Small intestine (tissue), 7 donors: ENCODE data around the gene IVNS1ABP. TPM values are rescaled to one million over a fixed set of nuclear protein-coding genes. Genes with fewer than 3 reads are reported as not detected.
"Not testable (repeated sequence)": the region's sequence is repeated elsewhere in the genome, so short reads cannot be mapped to it uniquely, and the experiment has no call there.

Experiments used
- DNase-seq, 2 donors: peaks; one replicate each; pipeline versions ENCODE4 v3.0.0 to v3.0.0-alpha.2; 2013
- FAIRE-seq: peaks from 2 replicates; lab custom pipeline; 2012; peaks lifted over from hg19 to GRCh38; lab: Jason Lieb, UNC
- H3K27ac ChIP-seq, 3 donors: one replicate each; pipeline ENCODE4 v1.5.1; 2013; ENCODE audit warnings: low read length in 2 of 3, mild to moderate bottlenecking in 2 of 3, control low read depth in 1 of 3, inconsistent platforms in 1 of 3, low read depth in 1 of 3, moderate library complexity in 1 of 3
- H3K27me3 ChIP-seq, 3 donors: one replicate each; pipeline ENCODE4 v1.6.1; 2013; ENCODE audit warnings: low read length in 3 of 3, inconsistent platforms in 1 of 3; ENCODE audit not compliant: control insufficient read depth in 3 of 3, insufficient read depth in 3 of 3
- H3K36me3 ChIP-seq, 3 donors: one replicate each; pipeline ENCODE4 v1.6.1; 2013; ENCODE audit warnings: low read length in 3 of 3, inconsistent platforms in 1 of 3, low read depth in 1 of 3, mild to moderate bottlenecking in 1 of 3, moderate library complexity in 1 of 3; ENCODE audit not compliant: control insufficient read depth in 3 of 3, insufficient read depth in 2 of 3
- H3K4me1 ChIP-seq, 3 donors: one replicate each; pipeline ENCODE4 v1.6.1; 2013; ENCODE audit warnings: low read length in 2 of 3, inconsistent platforms in 1 of 3, low read depth in 1 of 3, mild to moderate bottlenecking in 1 of 3, moderate library complexity in 1 of 3; ENCODE audit not compliant: control insufficient read depth in 3 of 3, insufficient read depth in 2 of 3
- H3K4me3 ChIP-seq, 3 donors: one replicate each; pipeline ENCODE4 v1.5.1; 2013; ENCODE audit warnings: low read length in 3 of 3, control low read depth in 1 of 3, inconsistent platforms in 1 of 3, low read depth in 1 of 3, mild to moderate bottlenecking in 1 of 3, moderate library complexity in 1 of 3
- H3K9me3 ChIP-seq, 2 donors: one replicate each; pipeline ENCODE4 v1.6.1; 2013; ENCODE audit warnings: low read depth in 1 of 2, low read length in 1 of 2; ENCODE audit not compliant: control insufficient read depth in 2 of 2, insufficient read depth in 1 of 2
- WGBS, 3 donors: extraction: QIAGEN DNeasy Blood & Tissue Kit; methylation state at CpG; one replicate each; pipeline ENCODE4 v1.1.7; 2013; 5-methylcytosine and 5-hydroxymethylcytosine counted together
- polyA plus RNA-seq, 4 donors: library from polyadenylated mRNA; stranded (reverse) in 3 of 4; unstranded in 1 of 4; fragments of 200-250 nt in 3 of 4; fragments of 120-200 nt in 1 of 4; gene quantifications; one replicate each; pipeline versions ENCODE4 v1.2.1 to v1.2.3, GENCODE V29; 2013
- donor health status: healthy with polysubstance abuse.
- donor health status: control.
- donor health status: control.
- donor health status: Bipolar disorder and iron deficiency.
- donor health status: healthy.

IVNS1ABP gene
- polyA plus RNA-seq, 4 donors, result 39.2 to 199 (median 56.4) TPM

DNA sequence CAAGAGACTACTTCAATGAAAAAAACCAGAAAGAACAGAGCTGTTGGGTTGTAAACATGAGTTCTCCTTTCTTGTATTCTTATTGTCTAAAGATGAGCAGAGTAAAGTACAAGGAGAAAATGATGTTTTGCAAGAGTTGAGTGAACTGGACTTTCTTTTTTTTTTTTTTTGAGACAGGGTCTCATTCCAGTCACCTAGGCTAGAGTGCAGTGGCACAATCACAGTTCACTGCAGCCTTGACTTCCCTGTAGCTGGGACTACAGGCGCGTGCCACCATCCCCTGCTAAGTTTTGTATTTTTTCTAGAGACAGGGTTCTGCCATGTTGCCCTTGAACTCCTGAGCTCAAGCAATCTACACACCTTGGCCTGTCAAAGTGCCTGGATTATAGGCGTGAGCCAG lies 7.1 kb upstream of the IVNS1ABP start:
- Histone ChIP-seq H3K4me1 (no peaks in the 10 kb centered on the region), H3K27me3 (no peaks in the 10 kb centered on the region), H3K27ac (no peak overlapping the region), H3K9me3 (no peaks in the 10 kb centered on the region), H3K36me3 (no peaks in the 10 kb centered on the region), H3K4me3 (no peak overlapping the region)
- DNase-seq (no peak), FAIRE-seq (no peak)
- WGBS, 3 donors, result 93 to 97% (median 95%) methylated on average over 3 of the region's 3 CpGs

DNA sequence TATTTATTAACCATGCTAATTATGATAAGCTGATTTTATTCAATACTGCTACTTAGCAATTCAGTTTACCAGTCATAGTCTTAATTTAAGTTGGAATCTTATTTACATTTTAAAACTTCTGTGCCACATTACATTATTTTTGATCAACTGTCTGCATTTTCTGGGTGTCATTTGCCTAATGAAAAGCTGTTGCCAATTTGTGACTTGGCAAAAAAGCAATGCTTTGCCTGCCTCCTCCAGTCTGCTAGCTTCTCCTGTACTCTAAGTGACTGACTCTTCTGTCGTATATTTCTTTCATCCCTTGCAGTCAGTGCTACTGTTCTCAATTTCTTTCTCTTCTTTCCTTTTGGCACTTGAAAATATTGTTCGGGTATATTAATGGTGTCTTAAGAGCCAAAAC lies 5.6 kb upstream of the IVNS1ABP start:
- Histone ChIP-seq H3K27me3 (no peaks in the 10 kb centered on the region), H3K9me3 (no peaks in the 10 kb centered on the region), H3K27ac (no peak overlapping the region), H3K36me3 (no peaks in the 10 kb centered on the region), H3K4me3 (no peak overlapping the region), H3K4me1 (peaks cover 0 to 10% (median 5%) of the 10 kb centered on the region in 3 donors)
- FAIRE-seq (no peak), DNase-seq (no peak)
- WGBS, 3 donors, result 76 to 84% (median 78%) methylated on average over 2 of the region's 2 CpGs

DNA sequence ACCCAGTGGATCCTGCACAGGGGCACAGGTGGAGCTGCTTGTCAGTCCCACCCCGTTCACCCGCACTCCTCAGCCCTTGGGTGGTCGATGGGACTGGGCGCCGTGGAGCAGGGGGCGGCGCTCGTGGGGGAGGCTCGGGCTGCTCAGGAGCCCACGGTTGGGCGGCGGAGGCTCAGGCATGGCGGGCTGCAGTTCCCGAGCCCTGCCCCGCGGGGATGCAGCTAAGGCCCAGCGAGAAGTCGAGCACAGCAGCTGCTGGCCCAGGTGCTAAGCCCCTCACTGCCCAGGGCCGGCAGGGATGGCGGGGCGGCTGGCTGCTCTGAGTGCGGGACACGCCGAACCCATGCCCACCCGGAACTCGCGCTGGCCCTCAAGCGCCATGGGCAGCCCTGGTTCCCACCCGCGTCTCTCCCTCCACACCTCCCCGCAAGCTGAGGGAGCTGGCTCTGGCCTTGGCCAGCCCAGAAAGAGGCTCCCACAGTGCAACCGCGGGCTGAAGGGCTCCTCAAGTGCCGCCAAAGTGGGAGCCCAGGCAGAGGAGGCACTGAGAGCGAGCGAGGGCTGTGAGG lies 4.7 kb upstream of the IVNS1ABP start:
- not testable (repeated sequence) for H3K9me3 ChIP-seq, FAIRE-seq, H3K27ac ChIP-seq, H3K36me3 ChIP-seq, DNase-seq, H3K27me3 ChIP-seq, H3K4me3 ChIP-seq
- WGBS, 3 donors, result 97 to 99% (median 99%) methylated on average over 29 to 36 of the region's 36 CpGs
- peaks cover 0 to 13% (median 5%) of the 10 kb centered on the region in 3 donors for H3K4me1 ChIP-seq

DNA sequence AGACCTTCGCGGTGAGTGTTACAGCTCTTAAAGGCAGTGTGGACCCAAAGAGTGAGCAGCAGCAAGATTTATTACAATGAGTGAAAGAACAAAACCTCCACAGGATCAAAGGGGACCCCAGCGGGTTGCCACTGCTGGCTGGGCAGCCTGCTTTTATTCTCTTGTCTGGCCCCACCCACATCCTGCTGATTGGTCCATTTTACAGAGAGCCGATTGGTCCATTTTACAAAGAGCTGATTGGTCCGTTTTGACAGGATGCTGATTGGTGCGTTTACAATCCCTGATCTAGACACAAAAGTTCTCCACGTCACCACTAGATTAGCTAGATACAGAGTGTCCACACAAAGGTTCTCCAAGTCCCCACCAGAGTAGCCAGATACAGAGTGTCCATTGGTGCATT lies 4.1 kb upstream of the IVNS1ABP start:
- H3K36me3 ChIP-seq, H3K9me3 ChIP-seq, DNase-seq, H3K4me3 ChIP-seq, H3K27me3 ChIP-seq, H3K27ac ChIP-seq, FAIRE-seq: not testable (repeated sequence)
- H3K4me1 ChIP-seq, result peaks cover 0 to 13% (median 5%) of the 10 kb centered on the region in 3 donors
- WGBS, 3 donors, result 96 to 98% (median 97%) methylated on average over 7 of the region's 7 CpGs

DNA sequence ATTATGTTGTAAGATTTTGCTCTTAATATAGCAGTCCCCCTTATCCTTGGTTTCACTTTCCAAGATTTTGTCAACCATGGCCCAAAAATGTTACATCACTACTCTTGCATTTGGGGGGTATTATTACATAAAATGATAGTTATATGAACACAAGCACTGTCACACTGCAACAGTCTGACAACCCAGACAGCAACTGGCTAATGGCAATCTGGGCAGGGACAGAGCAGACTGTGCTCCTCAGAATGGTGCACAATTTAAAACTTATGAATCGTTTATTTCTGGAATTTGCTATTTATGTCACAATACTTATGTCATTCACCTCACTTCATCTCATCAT lies 2.1 kb upstream of the IVNS1ABP start:
- FAIRE-seq, result no peak
- H3K4me1 ChIP-seq, result peaks cover 0 to 13% (median 7%) of the 10 kb centered on the region in 3 donors
- 68 to 81% (median 73%) methylated on average over 1 of the region's 1 CpG for WGBS, 3 donors

DNA sequence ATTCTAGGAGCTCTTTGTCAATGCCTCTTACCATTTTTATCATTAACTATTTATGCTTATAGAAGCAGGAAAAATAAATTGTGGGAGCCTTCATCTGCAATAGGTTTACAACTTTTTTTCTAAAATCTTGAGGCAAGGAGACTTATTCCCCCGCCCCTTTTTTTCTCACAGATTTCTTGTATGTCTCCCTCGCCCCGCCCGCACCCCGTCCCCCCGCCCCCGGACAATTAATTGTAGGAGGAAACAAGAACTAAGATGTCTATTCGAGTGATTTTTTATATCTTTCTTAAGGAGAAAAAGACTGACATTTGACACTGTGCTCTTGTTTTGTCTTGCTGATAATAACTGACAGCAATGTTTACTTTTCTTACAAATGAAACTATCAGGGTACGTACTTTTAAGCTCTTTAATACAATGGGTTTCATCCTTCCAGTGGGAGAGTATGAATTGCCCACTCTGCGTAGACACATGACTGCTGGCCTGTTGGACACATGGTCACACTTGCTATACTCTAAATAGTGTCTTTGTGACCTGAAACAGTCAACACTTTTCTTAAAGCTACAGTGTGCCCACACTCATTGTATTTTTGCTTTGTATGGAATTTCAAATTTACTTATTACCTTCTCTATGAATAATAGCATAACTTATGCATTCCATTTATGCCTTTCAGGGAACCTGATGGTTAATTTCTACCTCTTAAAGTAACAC lies 1.5 kb upstream of the IVNS1ABP start:
- Histone ChIP-seq H3K9me3 (no peaks in the 10 kb centered on the region), H3K27ac (peak overlapping the region in 2 of 3 donors; percentile 96 to 98)
- no peak for FAIRE-seq

More for the DNA sequence above, 2.1 kb upstream of the IVNS1ABP start:
- no peak for DNase-seq
- Histone ChIP-seq H3K27me3 (no peaks in the 10 kb centered on the region), H3K27ac (no peak overlapping the region), H3K36me3 (no peaks in the 10 kb centered on the region), H3K4me3 (no peak overlapping the region), H3K9me3 (no peaks in the 10 kb centered on the region)

DNA sequence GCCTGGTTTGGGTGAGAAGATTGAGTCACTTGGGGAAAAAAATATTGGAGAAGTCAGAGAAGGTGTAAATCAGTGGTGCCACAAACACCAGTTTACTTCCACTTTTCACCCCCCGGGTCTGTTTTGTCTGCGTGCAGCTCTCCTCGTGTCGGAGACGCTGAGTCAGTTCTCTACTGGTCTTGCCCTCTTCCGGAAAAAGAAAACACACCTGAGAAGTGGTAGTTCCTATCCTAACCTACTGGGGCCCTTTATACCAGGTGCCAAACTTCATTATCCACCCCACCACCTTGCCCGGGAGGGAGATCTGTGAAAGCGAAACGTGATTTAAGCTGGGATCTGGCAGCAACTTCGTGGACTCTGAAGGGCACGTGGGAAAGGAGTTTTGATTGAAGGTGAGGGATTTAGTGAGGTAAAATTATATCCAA lies 855 bp upstream of the IVNS1ABP start:
- peaks cover 0 to 13% (median 11%) of the 10 kb centered on the region in 3 donors for H3K4me1 ChIP-seq
- peak overlapping the region; percentile 19 to 64 (median 51) for H3K4me3 ChIP-seq
- WGBS, 3 donors, result 9 to 16% (median 10%) methylated on average over 11 of the region's 11 CpGs
- H3K27ac ChIP-seq, result peak overlapping the region; percentile 96 to 98 (median 96)
- H3K27me3 ChIP-seq, result no peaks in the 10 kb centered on the region
- no peak for FAIRE-seq
- H3K9me3 ChIP-seq, result no peaks in the 10 kb centered on the region
- DNase-seq, result peak in 1 of 2 donors; percentile 79
- H3K36me3 ChIP-seq, result no peaks in the 10 kb centered on the region

More for the DNA sequence above, 1.5 kb upstream of the IVNS1ABP start:
- peak in 1 of 2 donors; percentile 42 for DNase-seq
- Histone ChIP-seq H3K36me3 (no peaks in the 10 kb centered on the region), H3K4me1 (peaks cover 0 to 13% (median 11%) of the 10 kb centered on the region in 3 donors), H3K4me3 (no peak overlapping the region), H3K27me3 (no peaks in the 10 kb centered on the region)
- WGBS, 3 donors, result 33 to 57% (median 44%) methylated on average over 10 of the region's 10 CpGs

DNA sequence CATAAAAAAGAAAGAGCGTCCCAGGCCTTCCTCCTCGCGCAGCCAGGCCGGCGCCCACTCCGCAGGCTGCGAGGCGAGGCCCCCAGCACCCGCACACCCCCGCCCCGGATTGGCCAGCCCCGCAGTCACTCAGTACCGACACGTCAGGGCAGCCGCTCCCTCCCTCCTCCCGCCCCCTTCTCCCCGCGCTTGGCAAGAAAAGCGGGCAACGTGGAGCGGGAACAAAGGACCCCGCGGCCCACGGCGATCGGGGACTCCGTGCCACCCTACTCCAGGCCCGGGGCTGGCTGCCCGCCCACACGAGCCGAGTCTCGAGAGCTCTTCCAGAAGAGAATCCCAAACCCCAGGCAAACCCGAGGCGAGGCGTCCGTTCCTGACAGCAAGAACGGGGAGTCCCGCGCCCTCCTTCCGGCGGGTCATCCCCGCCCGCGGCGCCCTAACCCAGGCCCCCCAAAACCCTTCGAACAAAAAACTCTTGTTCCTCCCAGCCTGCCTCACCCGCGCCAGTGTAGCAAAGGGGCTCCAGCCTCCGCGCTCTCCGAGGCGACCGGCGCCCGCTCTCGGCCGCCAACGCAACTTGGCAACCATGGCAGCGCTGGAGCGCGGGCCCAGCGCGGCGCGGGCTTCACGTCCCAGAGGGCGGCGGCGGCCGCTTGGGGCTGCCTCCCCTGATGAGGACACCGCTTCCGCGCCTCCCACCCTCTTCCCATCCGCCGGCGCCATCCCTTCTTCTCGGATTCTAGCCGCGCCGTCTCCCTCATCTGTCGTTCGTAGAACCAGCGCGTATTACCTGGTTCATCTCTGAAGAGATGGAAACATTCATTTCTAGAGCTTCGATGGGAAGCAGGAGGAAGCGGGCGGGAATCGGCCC lies 645 bp downstream of the IVNS1ABP start:
- Histone ChIP-seq H3K4me3 (peak overlapping the region; percentile 82 to 98 (median 98)), H3K27me3 (no peaks in the 10 kb centered on the region), H3K27ac (peak overlapping the region; percentile 98 to 100 (median 99)), H3K4me1 (peaks cover 4 to 25% (median 14%) of the 10 kb centered on the region in 3 donors), H3K9me3 (no peaks in the 10 kb centered on the region), H3K36me3 (no peaks in the 10 kb centered on the region)
- DNase-seq (peak; percentile 85 to 95), FAIRE-seq (no peak)
- whole genome bisulfite sequencing, 3 donors, result 0% methylated on average over 78 to 88 of the region's 88 CpGs
